BJ (cell line): ENCODE data around the gene ISOC2. TPM values are rescaled to one million over a fixed set of nuclear protein-coding genes. Genes with fewer than 3 reads are reported as not detected.

Source experiments
- CTCF ChIA-PET: fragments of 350-600 bp; formaldehyde crosslinking; extraction: SDS; loops from one replicate; lab custom pipeline; 2021; ENCODE audit warnings: antibody characterized with exemption, inconsistent platforms; lab: Yijun Ruan, JAX
- POLR2A ChIA-PET: fragments of 300-600 bp; sonication (Branson Sonifier 250); formaldehyde crosslinking; extraction: SDS; loops from one replicate; lab custom pipeline; 2021; ENCODE audit warnings: antibody characterized with exemption; lab: Charles Lee
- DNase-seq: peaks from one replicate; pipeline ENCODE4 v3.0.0-alpha.2; 2011; ENCODE audit warnings: low read depth
- H3K27me3 ChIP-seq: 2 replicates; pipeline ENCODE4 v1.6.0; 2011; ENCODE audit warnings: low read length; ENCODE audit not compliant: control insufficient read depth, insufficient read depth
- H3K36me3 ChIP-seq: 2 replicates; pipeline ENCODE4 v1.5.1; 2011; ENCODE audit warnings: low read length; ENCODE audit not compliant: control insufficient read depth, insufficient read depth
- H3K4me3 ChIP-seq: 2 replicates; pipeline ENCODE4 v1.5.1; 2011; ENCODE audit warnings: low read depth, mild to moderate bottlenecking, control low read depth, low read length
- CTCF ChIP-seq: IDR thresholded peaks from 2 replicates; pipeline ENCODE4 v1.5.1; 2011; ENCODE audit warnings: low read depth, mild to moderate bottlenecking, control low read depth, inconsistent platforms, low read length, moderate library complexity; ENCODE audit not compliant: insufficient read depth
- polyA plus RNA-seq: library from polyadenylated mRNA; depleted of rRNA; stranded (reverse); fragments of >200 nt; gene quantifications from 2 replicates; pipeline ENCODE4 v1.2.3, GENCODE V29; 2011

ISOC2 gene
- polyA plus RNA-seq, 1 experiment = 123 TPM

- Histone ChIP-seq H3K36me3 (no peaks in the 10 kb centered on the region), H3K4me3 (no peak overlapping the region), H3K27me3 (no peaks in the 10 kb centered on the region)
- DNase-seq = no peak
- ChIA-PET POLR2A (interaction anchor here (0.7 kb wide), 1 partner anchor 132 kb away, joined by 7 read pairs; no protein-coding TSS in a partner anchor), CTCF (interaction anchor here (1.0 to 1.4 kb wide), 3 partner anchors 10 to 33 kb away, joined by 3 to 8 read pairs (median 7); partner anchors contain the start of gene ISOC2)
- TF ChIP-seq CTCF = no peak
Measured at GRCh38 chr19:55471266-55471665, 9.8 kb upstream of the ISOC2 start.

- Histone ChIP-seq H3K36me3 (no peaks in the 10 kb centered on the region), H3K27me3 (no peaks in the 10 kb centered on the region), H3K4me3 (no peak overlapping the region)
- no peak for TF ChIP-seq CTCF
- CTCF ChIA-PET = interaction anchor here (0.6 to 4.9 kb wide), 35 partner anchors 9 to 332 kb away, joined by 3 to 100 read pairs (median 5); partner anchors contain the start of genes FIZ1, NAT14, SSC5D and U2AF2
- POLR2A ChIA-PET = interaction anchor here (1.0 kb wide), 1 partner anchor 20 kb away, joined by 5 read pairs; the partner anchor contains the start of gene SSC5D
- DNase-seq = no peak
Measured at GRCh38 chr19:55468054-55468393, 6.6 kb upstream of the ISOC2 start.

GRCh38 chr19:55467236-55468053, 6.0 kb upstream of the ISOC2 start:
- TF ChIP-seq CTCF = peak; percentile 82
- POLR2A ChIA-PET = interaction anchor here (1.0 kb wide), 1 partner anchor 20 kb away, joined by 5 read pairs; the partner anchor contains the start of gene SSC5D
- H3K27me3 ChIP-seq = no peaks in the 10 kb centered on the region
- CTCF ChIA-PET = interaction anchor here (0.6 to 4.9 kb wide), 45 partner anchors 8 to 331 kb away, joined by 3 to 100 read pairs (median 4); partner anchors contain the start of genes FIZ1, NAT14, SSC5D and TMEM238
- DNase-seq = no peak
- H3K36me3 ChIP-seq = no peaks in the 10 kb centered on the region
- H3K4me3 ChIP-seq = no peak overlapping the region

GRCh38 chr19:55466241-55466614, 4.8 kb upstream of the ISOC2 start:
- H3K4me3 ChIP-seq = no peak overlapping the region
- DNase-seq = no peak
- no peaks in the 10 kb centered on the region for H3K36me3 ChIP-seq
- no peaks in the 10 kb centered on the region for H3K27me3 ChIP-seq
- ChIA-PET POLR2A (interaction anchor here (0.7 kb wide), 1 partner anchor 38 kb away, joined by 4 read pairs; no protein-coding TSS in a partner anchor), CTCF (interaction anchor here (1.5 to 4.9 kb wide), 10 partner anchors 11 to 166 kb away, joined by 3 to 100 read pairs (median 18); partner anchors contain the start of genes SSC5D, ZNF628 and ZNF865)
- no peak for TF ChIP-seq CTCF
